ENCODE data around the gene ZMYND8. TPM values are rescaled to one million over a fixed set of nuclear protein-coding genes. Genes with fewer than 3 reads are reported as not detected.

Gene ZMYND8
- total RNA-seq, 1 experiment from 2014 or later = 107 TPM

DNA sequence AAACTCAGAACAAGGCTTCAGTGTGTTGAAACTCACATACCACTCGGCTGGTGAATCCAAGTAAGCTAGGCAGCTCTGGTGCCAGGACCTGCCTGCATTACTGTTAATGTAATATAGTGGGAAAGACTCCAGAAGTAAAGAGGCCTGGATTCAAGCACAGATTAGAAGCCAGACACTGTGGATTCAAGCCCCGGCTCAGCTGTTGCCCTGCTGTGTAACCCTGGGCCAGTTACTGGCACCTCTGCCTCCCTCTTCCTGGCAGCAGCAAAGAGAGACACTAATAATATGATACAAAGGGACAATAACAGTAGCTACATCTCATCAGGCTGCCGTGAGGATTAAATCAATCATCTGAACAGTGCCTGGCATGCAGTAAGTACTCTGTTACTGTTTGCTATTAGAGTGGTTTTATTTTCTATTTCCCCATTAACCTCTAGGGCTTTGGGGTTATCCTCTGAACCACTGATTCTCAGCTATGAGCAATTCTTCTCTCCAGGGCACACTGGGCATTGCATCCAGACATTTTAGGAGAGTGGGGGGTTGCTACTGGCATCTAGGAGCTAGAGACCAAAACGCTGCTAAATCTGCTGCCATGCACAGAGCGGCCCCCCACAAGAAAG, 92.9 kb downstream of the ZMYND8 start:
- Histone ChIP-seq H3K27me3 (ENCODE audit: insufficient read depth, low read depth) (no peaks in the 10 kb centered on the region), H3K27ac (no peak overlapping the region), H4K20me1 (ENCODE audit: insufficient read depth) (peaks cover 55% of the 10 kb centered on the region), H3K9me2 (ENCODE audit: insufficient read depth) (no peaks in the 10 kb centered on the region), H3K79me2 (ENCODE audit: low read depth) (peaks cover 65% of the 10 kb centered on the region), H3F3A (ENCODE audit: insufficient read depth, low read depth) (peaks cover 49% of the 10 kb centered on the region; the same call in 1 of the 2 replicates), H3K36me3 (ENCODE audit: low read depth) (peaks cover 56% of the 10 kb centered on the region), H3K9me3 (ENCODE audit: insufficient read depth, low read depth) (no peaks in the 10 kb centered on the region), H3K4me2 (no peak overlapping the region), H3K4me3 (no peak overlapping the region), H2AFZ (no peak overlapping the region), H3K4me1 (replicated peaks; ENCODE audit: insufficient read depth) (no peaks in the 10 kb centered on the region)
- CTCF ChIA-PET = no interaction called here
- BruUV-seq (replicated peaks) = no TSS peak
- intact Hi-C loops (cut with micrococcal nuclease; ENCODE audit: unreplicated experiment) = no loop called here
- POLR2A ChIA-PET (ENCODE audit: unreplicated experiment) = no interaction called here
- TF ChIP-seq EZH2 (IDR thresholded peaks at IDR 0.05; ENCODE audit: low read depth) = no peak
- TF ChIP-seq, protein P1, sequence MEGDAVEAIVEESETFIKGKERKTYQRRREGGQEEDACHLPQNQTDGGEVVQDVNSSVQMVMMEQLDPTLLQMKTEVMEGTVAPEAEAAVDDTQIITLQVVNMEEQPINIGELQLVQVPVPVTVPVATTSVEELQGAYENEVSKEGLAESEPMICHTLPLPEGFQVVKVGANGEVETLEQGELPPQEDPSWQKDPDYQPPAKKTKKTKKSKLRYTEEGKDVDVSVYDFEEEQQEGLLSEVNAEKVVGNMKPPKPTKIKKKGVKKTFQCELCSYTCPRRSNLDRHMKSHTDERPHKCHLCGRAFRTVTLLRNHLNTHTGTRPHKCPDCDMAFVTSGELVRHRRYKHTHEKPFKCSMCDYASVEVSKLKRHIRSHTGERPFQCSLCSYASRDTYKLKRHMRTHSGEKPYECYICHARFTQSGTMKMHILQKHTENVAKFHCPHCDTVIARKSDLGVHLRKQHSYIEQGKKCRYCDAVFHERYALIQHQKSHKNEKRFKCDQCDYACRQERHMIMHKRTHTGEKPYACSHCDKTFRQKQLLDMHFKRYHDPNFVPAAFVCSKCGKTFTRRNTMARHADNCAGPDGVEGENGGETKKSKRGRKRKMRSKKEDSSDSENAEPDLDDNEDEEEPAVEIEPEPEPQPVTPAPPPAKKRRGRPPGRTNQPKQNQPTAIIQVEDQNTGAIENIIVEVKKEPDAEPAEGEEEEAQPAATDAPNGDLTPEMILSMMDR (conservative IDR thresholded peaks at IDR 0.05) = no peak
- DNase-seq = no peak

DNA sequence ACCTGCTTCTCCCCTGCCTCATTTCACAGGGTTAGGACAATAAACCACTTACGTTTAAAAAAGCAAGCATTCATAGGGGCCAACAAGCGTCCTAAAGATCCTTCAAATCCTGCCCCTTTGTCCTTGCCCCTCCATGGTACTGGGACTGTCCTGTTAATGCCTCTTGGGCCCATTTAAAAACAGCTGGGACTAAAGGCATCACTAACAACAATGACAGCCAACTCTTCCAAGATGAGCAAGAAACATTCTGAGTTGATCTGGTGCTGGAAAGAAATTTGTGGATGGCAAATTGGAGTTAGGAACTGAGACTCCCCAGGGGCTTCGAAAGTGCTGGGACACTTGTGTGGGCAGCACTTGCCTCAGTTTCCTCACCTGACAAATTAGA, 93.4 kb downstream of the ZMYND8 start:
- ChIA-PET CTCF (no interaction called here), POLR2A (ENCODE audit: unreplicated experiment) (no interaction called here)
- Histone ChIP-seq H3K27me3 (ENCODE audit: insufficient read depth, low read depth) (no peaks in the 10 kb centered on the region), H3K4me3 (no peak overlapping the region), H3K79me2 (ENCODE audit: low read depth) (peaks cover 66% of the 10 kb centered on the region), H2AFZ (no peak overlapping the region), H3K9me2 (ENCODE audit: insufficient read depth) (no peaks in the 10 kb centered on the region), H3K9me3 (ENCODE audit: insufficient read depth, low read depth) (no peaks in the 10 kb centered on the region), H3K36me3 (ENCODE audit: low read depth) (peaks cover 55% of the 10 kb centered on the region), H3K4me1 (replicated peaks; ENCODE audit: insufficient read depth) (no peaks in the 10 kb centered on the region), H3K4me2 (no peak overlapping the region), H4K20me1 (ENCODE audit: insufficient read depth) (peaks cover 57% of the 10 kb centered on the region), H3F3A (ENCODE audit: insufficient read depth, low read depth) (peaks cover 52% of the 10 kb centered on the region; the same call in 1 of the 2 replicates), H3K27ac (no peak overlapping the region)
- intact Hi-C loops (cut with micrococcal nuclease; ENCODE audit: unreplicated experiment) = no loop called here
- BruUV-seq (replicated peaks) = no TSS peak
- DNase-seq = no peak
- no peak for TF ChIP-seq EZH2 (IDR thresholded peaks at IDR 0.05; ENCODE audit: low read depth)
- TF ChIP-seq, protein P1 (conservative IDR thresholded peaks at IDR 0.05) = no peak

DNA sequence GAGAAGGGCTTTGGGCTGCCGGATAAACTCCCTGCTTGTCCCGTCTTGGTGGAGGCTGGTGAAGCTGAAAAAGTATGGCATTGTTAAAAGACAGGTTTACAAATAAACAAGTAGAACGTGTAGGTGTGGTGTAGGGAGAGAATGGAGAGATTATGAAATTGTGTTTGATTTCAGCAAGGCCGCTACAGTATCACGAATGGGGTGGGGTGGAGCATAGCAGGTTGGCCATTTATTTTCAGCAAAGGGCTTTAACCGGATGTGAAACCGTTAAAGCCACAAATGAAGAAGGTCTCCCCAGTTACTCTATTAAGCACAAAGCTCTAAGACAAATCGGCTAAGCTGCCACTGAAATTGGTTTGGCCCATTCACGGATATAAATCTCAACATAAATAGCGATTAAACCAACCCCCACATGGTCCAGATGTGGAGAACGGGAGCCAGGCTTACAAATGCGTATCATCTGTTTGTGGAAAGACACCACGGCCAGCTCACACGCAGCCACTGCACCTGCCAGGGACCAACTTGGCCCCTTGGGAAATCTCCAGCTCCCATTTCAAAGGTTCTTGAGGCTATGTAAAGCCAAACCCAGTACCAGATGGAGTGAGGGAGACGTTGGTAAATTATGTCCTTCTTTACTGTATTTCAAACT, 94.0 kb downstream of the ZMYND8 start:
- H3K79me2 ChIP-seq (ENCODE audit: low read depth) = peaks cover 65% of the 10 kb centered on the region
- H3K27ac ChIP-seq = no peak overlapping the region
- no peaks in the 10 kb centered on the region for H3K9me2 ChIP-seq (ENCODE audit: insufficient read depth)
- no peak overlapping the region for H3K4me3 ChIP-seq
- H3K4me1 ChIP-seq (replicated peaks; ENCODE audit: insufficient read depth) = no peaks in the 10 kb centered on the region
- no peaks in the 10 kb centered on the region for H3K27me3 ChIP-seq (ENCODE audit: insufficient read depth, low read depth)
- H3F3A ChIP-seq (ENCODE audit: insufficient read depth, low read depth) = peaks cover 51% of the 10 kb centered on the region; the same call in 1 of the 2 replicates
- H3K9me3 ChIP-seq (ENCODE audit: insufficient read depth, low read depth) = no peaks in the 10 kb centered on the region
- ChIA-PET POLR2A (ENCODE audit: unreplicated experiment) (interaction anchor here (0.7 kb wide), 1 partner anchor 42 kb away, joined by 8 read pairs; no protein-coding TSS in a partner anchor), CTCF (no interaction called here)
- H4K20me1 ChIP-seq (ENCODE audit: insufficient read depth) = peaks cover 57% of the 10 kb centered on the region
- peaks cover 54% of the 10 kb centered on the region for H3K36me3 ChIP-seq (ENCODE audit: low read depth)
- no peak for DNase-seq
- BruUV-seq (replicated peaks) = no TSS peak
- TF ChIP-seq, protein P1 (conservative IDR thresholded peaks at IDR 0.05) = no peak
- no peak for TF ChIP-seq EZH2 (IDR thresholded peaks at IDR 0.05; ENCODE audit: low read depth)
- H3K4me2 ChIP-seq = no peak overlapping the region
- intact Hi-C loops (cut with micrococcal nuclease; ENCODE audit: unreplicated experiment) = no loop called here
- no peak overlapping the region for H2AFZ ChIP-seq
